C4-2B (cell line): ENCODE results near the gene SLC5A2.

Experiments used
- ZFX ChIP-seq: fragments of 450-650 bp; IDR thresholded peaks from 2 replicates; pipeline ENCODE4 v1.6.1; 2017
- TF ChIP-seq, protein P1 (sequence below): fragments of 450-650 bp; conservative IDR thresholded peaks from 2 replicates; pipeline ENCODE4 v1.5.1; 2017; ENCODE audit warnings: mild to moderate bottlenecking

GRCh38 chr16:31505483-31505882 is 22.6 kb downstream of the SLC5A2 start:
- TF ChIP-seq, protein P1, sequence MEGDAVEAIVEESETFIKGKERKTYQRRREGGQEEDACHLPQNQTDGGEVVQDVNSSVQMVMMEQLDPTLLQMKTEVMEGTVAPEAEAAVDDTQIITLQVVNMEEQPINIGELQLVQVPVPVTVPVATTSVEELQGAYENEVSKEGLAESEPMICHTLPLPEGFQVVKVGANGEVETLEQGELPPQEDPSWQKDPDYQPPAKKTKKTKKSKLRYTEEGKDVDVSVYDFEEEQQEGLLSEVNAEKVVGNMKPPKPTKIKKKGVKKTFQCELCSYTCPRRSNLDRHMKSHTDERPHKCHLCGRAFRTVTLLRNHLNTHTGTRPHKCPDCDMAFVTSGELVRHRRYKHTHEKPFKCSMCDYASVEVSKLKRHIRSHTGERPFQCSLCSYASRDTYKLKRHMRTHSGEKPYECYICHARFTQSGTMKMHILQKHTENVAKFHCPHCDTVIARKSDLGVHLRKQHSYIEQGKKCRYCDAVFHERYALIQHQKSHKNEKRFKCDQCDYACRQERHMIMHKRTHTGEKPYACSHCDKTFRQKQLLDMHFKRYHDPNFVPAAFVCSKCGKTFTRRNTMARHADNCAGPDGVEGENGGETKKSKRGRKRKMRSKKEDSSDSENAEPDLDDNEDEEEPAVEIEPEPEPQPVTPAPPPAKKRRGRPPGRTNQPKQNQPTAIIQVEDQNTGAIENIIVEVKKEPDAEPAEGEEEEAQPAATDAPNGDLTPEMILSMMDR, result no peak
- TF ChIP-seq ZFX, result no peak
